H1 (cell line): ENCODE results near the gene ABHD10. TPM values are rescaled to one million over a fixed set of nuclear protein-coding genes. Genes with fewer than 3 reads are reported as not detected.

Source experiments
- CBX5 ChIP-seq: fragments of 300-800, 300-1000 bp; sonication (generic); IDR thresholded peaks from 2 replicates; pipeline ENCODE4 v1.7.1; 2016; ENCODE audit warnings: antibody characterized with exemption, low read length, low read depth
- RXRA ChIP-seq: IDR thresholded peaks from 2 replicates; pipeline ENCODE4 v1.6.1; 2011; ENCODE audit warnings: low read depth, mild to moderate bottlenecking, low read length, moderate library complexity; ENCODE audit not compliant: insufficient read depth
- YY1 ChIP-seq: IDR thresholded peaks from 2 replicates; pipeline ENCODE4 v1.6.1; 2011; ENCODE audit warnings: low read depth, mild to moderate bottlenecking, low read length
- polyA plus RNA-seq, 7 experiments: library from polyadenylated mRNA; depleted of rRNA in 3 of 7; stranded (reverse) in 5 of 7; unstranded in 2 of 7; fragments of >200 nt in 5 of 7; fragments of 200-250 nt in 2 of 7; gene quantifications; 1 replicate in 5 of 7; 2 replicates in 1 of 7; 4 replicates in 1 of 7; pipeline versions ENCODE4 v1.2.1 to v1.2.3, GENCODE V29; 2011 to 2013; ENCODE audit warnings: missing spikeins in 2 of 7, mixed read lengths in 2 of 7
- total RNA-seq: library from RNA; stranded (reverse); fragmentation: NEBNext Ultra II Directional; extraction: Animal tissue kit (Norgen Biotek cat#: 25700); gene quantifications from 2 replicates; pipeline ENCODE4 v1.2.1, GENCODE V29; 2021

Gene ABHD10
- total and polyA plus RNA-seq, 2 of the 8 experiments (the other 6 are each of a cell fraction or from before 2014, with no cell fraction given): 10.9 to 24.6 TPM

GRCh38 chr3:111947231-111947630 lies 31.6 kb upstream of the ABHD10 start (continued):
- no peak for TF ChIP-seq RXRA
- TF ChIP-seq CBX5: no peak
- TF ChIP-seq YY1: no peak
